ENCODE measurements around the gene ARID5B. TPM values are rescaled to one million over a fixed set of nuclear protein-coding genes. Genes with fewer than 3 reads are reported as not detected.

The ARID5B gene
- total RNA-seq, 2 experiments from 2014 or later = 49.2 to 51.3 TPM

GRCh38 chr10:62008946-62009345 is 107.4 kb downstream of the ARID5B start:
- POLR2A ChIA-PET = interaction anchor here (0.6 to 3.1 kb wide), 3 partner anchors 16 to 229 kb away, joined by 3 to 7 read pairs (median 4); partner anchors contain the start of gene ARID5B
- Histone ChIP-seq H3K27ac (ENCODE audit: low read depth in 1 of 2, low read length in 2 of 2) (no peak overlapping the region), H3K36me3 (ENCODE audit: insufficient read depth, low read length) (peaks cover 27% of the 10 kb centered on the region), H3K9me3 (ENCODE audit: control insufficient read depth in 1 of 2, insufficient read depth in 1 of 2, low read length in 2 of 2) (no peaks in the 10 kb centered on the region), H3K4me1 (ENCODE audit: insufficient read depth, low read length) (no peaks in the 10 kb centered on the region), H3K27me3 (ENCODE audit: control insufficient read depth in 1 of 2, insufficient read depth in 2 of 2, low read length in 2 of 2) (no peaks in the 10 kb centered on the region), H3K4me3 (ENCODE audit: low read length) (no peak overlapping the region)
- H3K36me3 Mint-ChIP-seq (ENCODE audit: low read depth) = peaks cover 66% of the 10 kb centered on the region
- H3K4me3 Mint-ChIP-seq = no peak overlapping the region
- DNase-seq (no peak), ATAC-seq (ENCODE audit: poor library complexity) (no peak)
- CTCF ChIA-PET = no interaction called here
- no peaks in the 10 kb centered on the region for H3K27me3 Mint-ChIP-seq
- H3K4me1 Mint-ChIP-seq (ENCODE audit: low read depth) = peaks cover 48% of the 10 kb centered on the region
- H3K9me3 Mint-ChIP-seq = no peaks in the 10 kb centered on the region
- intact Hi-C loops (cut with DNase I, micrococcal nuclease) = no loop called here
- no peak for TF ChIP-seq CTCF (IDR thresholded peaks at IDR 0.05)
- H3K27ac Mint-ChIP-seq = no peak overlapping the region

GRCh38 chr10:62010366-62010765 is 108.9 kb downstream of the ARID5B start:
- H3K27ac ChIP-seq (ENCODE audit: low read depth in 1 of 2, low read length in 2 of 2) = no peak overlapping the region
- H3K4me3 ChIP-seq (ENCODE audit: low read length) = no peak overlapping the region
- no peak for TF ChIP-seq CTCF (IDR thresholded peaks at IDR 0.05)
- POLR2A ChIA-PET = interaction anchor here (3.1 kb wide), 1 partner anchor 108 kb away, joined by 7 read pairs; the partner anchor contains the start of gene ARID5B
- Mint-ChIP-seq H3K36me3 (ENCODE audit: low read depth) (peaks cover 63% of the 10 kb centered on the region), H3K4me3 (no peak overlapping the region), H3K27ac (no peak overlapping the region), H3K9me3 (no peaks in the 10 kb centered on the region), H3K27me3 (no peaks in the 10 kb centered on the region), H3K4me1 (ENCODE audit: low read depth) (peaks cover 39% of the 10 kb centered on the region)
- no peak for DNase-seq
- no peaks in the 10 kb centered on the region for H3K9me3 ChIP-seq (ENCODE audit: control insufficient read depth in 1 of 2, insufficient read depth in 1 of 2, low read length in 2 of 2)
- intact Hi-C loops (cut with DNase I, micrococcal nuclease) = no loop called here
- H3K36me3 ChIP-seq (ENCODE audit: insufficient read depth, low read length) = peaks cover 30% of the 10 kb centered on the region
- no peaks in the 10 kb centered on the region for H3K27me3 ChIP-seq (ENCODE audit: control insufficient read depth in 1 of 2, insufficient read depth in 2 of 2, low read length in 2 of 2)
- no peak for ATAC-seq (ENCODE audit: poor library complexity)
- CTCF ChIA-PET = no interaction called here
- H3K4me1 ChIP-seq (ENCODE audit: insufficient read depth, low read length) = no peaks in the 10 kb centered on the region

- Mint-ChIP-seq H3K27ac (no peak overlapping the region), H3K9me3 (no peaks in the 10 kb centered on the region), H3K27me3 (no peaks in the 10 kb centered on the region), H3K36me3 (ENCODE audit: low read depth) (peaks cover 54% of the 10 kb centered on the region), H3K4me3 (no peak overlapping the region), H3K4me1 (ENCODE audit: low read depth) (peaks cover 37% of the 10 kb centered on the region)
- CTCF ChIA-PET = interaction anchor here (0.9 to 1.1 kb wide), 2 partner anchors 27 to 115 kb away, joined by 3 read pairs; no protein-coding TSS in a partner anchor
- no peak for TF ChIP-seq CTCF (IDR thresholded peaks at IDR 0.05)
- no peak for DNase-seq
- Histone ChIP-seq H3K4me3 (ENCODE audit: low read length) (no peak overlapping the region), H3K9me3 (ENCODE audit: control insufficient read depth in 1 of 2, insufficient read depth in 1 of 2, low read length in 2 of 2) (no peaks in the 10 kb centered on the region), H3K4me1 (ENCODE audit: insufficient read depth, low read length) (peaks cover 4% of the 10 kb centered on the region), H3K27ac (ENCODE audit: low read depth in 1 of 2, low read length in 2 of 2) (no peak overlapping the region), H3K27me3 (ENCODE audit: control insufficient read depth in 1 of 2, insufficient read depth in 2 of 2, low read length in 2 of 2) (no peaks in the 10 kb centered on the region), H3K36me3 (ENCODE audit: insufficient read depth, low read length) (peaks cover 25% of the 10 kb centered on the region)
- intact Hi-C loops (cut with DNase I, micrococcal nuclease) = no loop called here
- ATAC-seq (ENCODE audit: poor library complexity) = no peak
- POLR2A ChIA-PET = interaction anchor here (0.9 kb wide), 1 partner anchor 16 kb away, joined by 3 read pairs; no protein-coding TSS in a partner anchor
These were observed 110.1 kb downstream of the ARID5B start for GRCh38 chr10:62011558-62011957.
